Measurements from ENCODE around the gene GSS. TPM values are rescaled to one million over a fixed set of nuclear protein-coding genes. Genes with fewer than 3 reads are reported as not detected.

The GSS gene
- total RNA-seq, 1 experiment from 2014 or later = 83.6 TPM

- Histone ChIP-seq H3K27me3 (ENCODE audit: insufficient read depth, low read length) (no peaks in the 10 kb centered on the region), H3K79me2 (ENCODE audit: insufficient read depth, low read length) (no peaks in the 10 kb centered on the region), H3K9me3 (ENCODE audit: control insufficient read depth in 1 of 2, insufficient read depth in 1 of 2, low read depth in 1 of 2, low read length in 2 of 2) (peaks cover 0 to 6% of the 10 kb centered on the region in 2 experiments; a peak in 2 of 4 replicates), H3K4me3 (replicated peaks in 1 of 2; ENCODE audit: low read depth in 1 of 2, low read length in 2 of 2) (no peak overlapping the region), H3K4me1 (ENCODE audit: control insufficient read depth in 1 of 2, insufficient read depth in 2 of 2, low read length in 2 of 2) (peaks cover 5 to 10% of the 10 kb centered on the region in 2 experiments), H3K36me3 (ENCODE audit: control insufficient read depth in 1 of 2, insufficient read depth in 2 of 2, low read length in 2 of 2) (peaks cover 12 to 53% of the 10 kb centered on the region in 2 experiments), H3K27ac (ENCODE audit: low read depth, low read length) (no peak overlapping the region), H3K9ac (ENCODE audit: low read length) (no peak overlapping the region), H2AFZ (ENCODE audit: low read depth, low read length, poor library complexity, severe bottlenecking) (no peak overlapping the region), H3K4me2 (ENCODE audit: low read length) (no peak overlapping the region), H3K9me2 (ENCODE audit: insufficient read depth) (no peaks in the 10 kb centered on the region), H4K20me1 (ENCODE audit: insufficient read depth) (no peaks in the 10 kb centered on the region)
- ATAC-seq = no peak
- BruUV-seq (replicated peaks) = no TSS peak
- POLR2A ChIA-PET = no interaction called here
- intact Hi-C loops (cut with micrococcal nuclease) = no loop called here
- TF ChIP-seq POLR2A (IDR thresholded peaks at IDR 0.05; ENCODE audit: borderline replicate concordance, extremely low read depth, insufficient read depth, insufficient read length) (no peak), SP1 (IDR thresholded peaks at IDR 0.05; ENCODE audit: low read depth) (no peak), ELF1 (IDR thresholded peaks at IDR 0.05; ENCODE audit: borderline replicate concordance, low read depth) (no peak), EGR1 (IDR thresholded peaks at IDR 0.05; ENCODE audit: low read depth) (no peak), ZNF274 (IDR thresholded peaks at IDR 0.05; ENCODE audit: low read depth, low read length) (no peak), RAD21 (IDR thresholded peaks at IDR 0.05; ENCODE audit: low read depth) (no peak), EZH2phosphoT487 (IDR thresholded peaks at IDR 0.05; ENCODE audit: borderline replicate concordance) (no peak)
- RAD21 ChIA-PET (ENCODE audit: low non-redundant PET in 1 of 2, low total read pairs in 2 of 2, uncharacterized antibody in 2 of 2, unreplicated experiment in 2 of 2) = no interaction called here
- CTCF ChIA-PET = no interaction called here
- DNase-seq (ENCODE audit: low read depth, low spot score) = no peak
Observed at GRCh38 chr20:34925981-34926380, 29.6 kb downstream of the GSS start.

- RAD21 ChIA-PET (ENCODE audit: low non-redundant PET in 1 of 2, low total read pairs in 2 of 2, uncharacterized antibody in 2 of 2, unreplicated experiment in 2 of 2) = no interaction called here
- no peak overlapping the region for H3K4me3 ChIP-seq (replicated peaks in 1 of 2; ENCODE audit: low read depth in 1 of 2, low read length in 2 of 2)
- H3K9me2 ChIP-seq (ENCODE audit: insufficient read depth) = no peaks in the 10 kb centered on the region
- no peaks in the 10 kb centered on the region for H4K20me1 ChIP-seq (ENCODE audit: insufficient read depth)
- peaks cover 5 to 10% of the 10 kb centered on the region in 2 experiments for H3K4me1 ChIP-seq (ENCODE audit: control insufficient read depth in 1 of 2, insufficient read depth in 2 of 2, low read length in 2 of 2)
- DNase-seq (ENCODE audit: low read depth, low spot score) (no peak), ATAC-seq (no peak)
- H3K9me3 ChIP-seq (ENCODE audit: control insufficient read depth in 1 of 2, insufficient read depth in 1 of 2, low read depth in 1 of 2, low read length in 2 of 2) = peaks cover 0 to 6% of the 10 kb centered on the region in 2 experiments; a peak in 2 of 4 replicates
- POLR2A ChIA-PET = no interaction called here
- H3K36me3 ChIP-seq (ENCODE audit: control insufficient read depth in 1 of 2, insufficient read depth in 2 of 2, low read length in 2 of 2) = peaks cover 7 to 49% of the 10 kb centered on the region in 2 experiments; a peak in 3 of 4 replicates
- H3K27ac ChIP-seq (ENCODE audit: low read depth, low read length) = no peak overlapping the region
- no peak for TF ChIP-seq SP1 (IDR thresholded peaks at IDR 0.05; ENCODE audit: low read depth)
- TF ChIP-seq POLR2AphosphoS5 (IDR thresholded peaks at IDR 0.05; ENCODE audit: low read depth, low read length) = 0 out of 2 replicates have a peak, but pooled peaks have one; percentile 30
- no TSS peak for BruUV-seq (replicated peaks)
- CTCF ChIA-PET = no interaction called here
- H3K27me3 ChIP-seq (ENCODE audit: insufficient read depth, low read length) = no peaks in the 10 kb centered on the region
- intact Hi-C loops (cut with micrococcal nuclease) = no loop called here
- no peak overlapping the region for H3K4me2 ChIP-seq (ENCODE audit: low read length)
- no peak overlapping the region for H2AFZ ChIP-seq (ENCODE audit: low read depth, low read length, poor library complexity, severe bottlenecking)
- H3K79me2 ChIP-seq (ENCODE audit: insufficient read depth, low read length) = no peaks in the 10 kb centered on the region
- no peak overlapping the region for H3K9ac ChIP-seq (ENCODE audit: low read length)
Observed at GRCh38 chr20:34925341-34925740, 30.3 kb downstream of the GSS start.

All from HCT116 (cell line).